Cardiac septum (tissue), 1 donor: ENCODE results near the gene MAN2A1. TPM values are rescaled to one million over a fixed set of nuclear protein-coding genes. Genes with fewer than 3 reads are reported as not detected.

ENCODE experiments used
- DNase-seq: peaks from one replicate; pipeline ENCODE4 v3.0.0-alpha.2; 2020; ENCODE audit warnings: low spot score
- intact Hi-C: fragments of 100-400 bp; cut with DNase I; formaldehyde crosslinking; loops from one replicate; pipeline ENCODE4 v1.14.0; 2022
- total RNA-seq: library from RNA; stranded (reverse); fragmentation: NEBNext Ultra II Directional; extraction: Animal tissue kit (Norgen Biotek cat#: 25700); gene quantifications from one replicate; pipeline ENCODE4 v1.2.1, GENCODE V29; 2021
- donor health status: DM: no; HTN: no; CAD: no.

Gene MAN2A1
- total RNA-seq, 1 donor from 2014 or later = 9.9 TPM

GRCh38 chr5:109849478-109850088 is 159.9 kb downstream of the MAN2A1 start:
- DNase-seq = no peak

GRCh38 chr5:109852371-109853155 is 162.8 kb downstream of the MAN2A1 start:
- no peak for DNase-seq
- intact Hi-C loops = no loop called here

More at GRCh38 chr5:109849478-109850088, 159.9 kb downstream of the MAN2A1 start:
- intact Hi-C loops = no loop called here

GRCh38 chr5:109853377-109853776 is 163.7 kb downstream of the MAN2A1 start:
- no peak for DNase-seq
- intact Hi-C loops = no loop called here

GRCh38 chr5:109855056-109855455 is 165.3 kb downstream of the MAN2A1 start:
- DNase-seq = no peak
- intact Hi-C loops = no loop called here

GRCh38 chr5:109857405-109858031 is 167.8 kb downstream of the MAN2A1 start:
- intact Hi-C loops = no loop called here
- DNase-seq = no peak

GRCh38 chr5:109859537-109859936 is 169.8 kb downstream of the MAN2A1 start:
- intact Hi-C loops = no loop called here
- DNase-seq = no peak

- intact Hi-C loops = no loop called here
- no peak for DNase-seq
These were observed 172.6 kb downstream of the MAN2A1 start for GRCh38 chr5:109862301-109862700.

GRCh38 chr5:109863752-109864151 is 174.0 kb downstream of the MAN2A1 start:
- intact Hi-C loops = no loop called here
- DNase-seq = no peak

GRCh38 chr5:109865637-109866036 is 175.9 kb downstream of the MAN2A1 start:
- intact Hi-C loops = no loop called here

GRCh38 chr5:109866051-109866450 is 176.3 kb downstream of the MAN2A1 start:
- intact Hi-C loops = no loop called here
- no peak for DNase-seq

More at GRCh38 chr5:109865637-109866036, 175.9 kb downstream of the MAN2A1 start:
- no peak for DNase-seq

GRCh38 chr5:109868737-109869136 is 179.0 kb downstream of the MAN2A1 start:
- no peak for DNase-seq
- intact Hi-C loops = no loop called here

- DNase-seq = no peak
- intact Hi-C loops = no loop called here
These were observed 184.0 kb downstream of the MAN2A1 start for GRCh38 chr5:109873687-109874086.

GRCh38 chr5:109874108-109874507 is 184.4 kb downstream of the MAN2A1 start:
- no peak for DNase-seq

GRCh38 chr5:109876030-109876725 is 186.5 kb downstream of the MAN2A1 start:
- intact Hi-C loops = no loop called here

More at GRCh38 chr5:109874108-109874507, 184.4 kb downstream of the MAN2A1 start:
- intact Hi-C loops = no loop called here

GRCh38 chr5:109876941-109877669 is 187.4 kb downstream of the MAN2A1 start:
- intact Hi-C loops = no loop called here
- no peak for DNase-seq

More at GRCh38 chr5:109876030-109876725, 186.5 kb downstream of the MAN2A1 start:
- DNase-seq = no peak

GRCh38 chr5:109877670-109878045 is 187.9 kb downstream of the MAN2A1 start:
- no peak for DNase-seq
- intact Hi-C loops = no loop called here

GRCh38 chr5:109878887-109879286 is 189.2 kb downstream of the MAN2A1 start:
- DNase-seq = no peak
- intact Hi-C loops = no loop called here

- DNase-seq = no peak
- intact Hi-C loops = no loop called here
These were observed 191.4 kb downstream of the MAN2A1 start for GRCh38 chr5:109880907-109881685.

GRCh38 chr5:109882546-109882945 is 192.8 kb downstream of the MAN2A1 start:
- DNase-seq = no peak
- intact Hi-C loops = no loop called here
